Measurements from ENCODE around the gene ATXN1. TPM values are rescaled to one million over a fixed set of nuclear protein-coding genes. Genes with fewer than 3 reads are reported as not detected.

Gene ATXN1
- total and polyA plus RNA-seq, 2 donors from 2014 or later, result 4.2 to 58.2 TPM

DNA sequence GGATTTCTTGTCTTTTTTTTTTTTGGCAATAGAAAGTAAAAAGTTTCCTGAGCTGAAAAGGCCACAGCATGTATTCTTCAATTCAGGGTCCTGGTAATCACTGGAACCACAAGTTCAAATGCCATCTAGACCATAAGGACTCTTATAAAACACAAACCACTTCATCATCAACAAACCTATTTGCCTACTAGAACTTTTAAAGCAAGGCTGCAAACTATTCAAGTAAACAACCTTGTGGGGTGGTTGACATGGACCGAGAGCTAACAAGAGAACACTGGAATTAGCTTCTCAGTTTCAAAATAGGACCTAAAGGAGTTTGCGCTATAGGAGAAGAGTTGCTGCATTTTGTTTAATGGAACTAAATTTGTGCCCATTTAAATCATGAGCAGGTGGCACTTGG, 215.9 kb downstream of the ATXN1 start:
- TF ChIP-seq, protein P1, sequence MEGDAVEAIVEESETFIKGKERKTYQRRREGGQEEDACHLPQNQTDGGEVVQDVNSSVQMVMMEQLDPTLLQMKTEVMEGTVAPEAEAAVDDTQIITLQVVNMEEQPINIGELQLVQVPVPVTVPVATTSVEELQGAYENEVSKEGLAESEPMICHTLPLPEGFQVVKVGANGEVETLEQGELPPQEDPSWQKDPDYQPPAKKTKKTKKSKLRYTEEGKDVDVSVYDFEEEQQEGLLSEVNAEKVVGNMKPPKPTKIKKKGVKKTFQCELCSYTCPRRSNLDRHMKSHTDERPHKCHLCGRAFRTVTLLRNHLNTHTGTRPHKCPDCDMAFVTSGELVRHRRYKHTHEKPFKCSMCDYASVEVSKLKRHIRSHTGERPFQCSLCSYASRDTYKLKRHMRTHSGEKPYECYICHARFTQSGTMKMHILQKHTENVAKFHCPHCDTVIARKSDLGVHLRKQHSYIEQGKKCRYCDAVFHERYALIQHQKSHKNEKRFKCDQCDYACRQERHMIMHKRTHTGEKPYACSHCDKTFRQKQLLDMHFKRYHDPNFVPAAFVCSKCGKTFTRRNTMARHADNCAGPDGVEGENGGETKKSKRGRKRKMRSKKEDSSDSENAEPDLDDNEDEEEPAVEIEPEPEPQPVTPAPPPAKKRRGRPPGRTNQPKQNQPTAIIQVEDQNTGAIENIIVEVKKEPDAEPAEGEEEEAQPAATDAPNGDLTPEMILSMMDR (IDR thresholded peaks at IDR 0.05; ENCODE audit: borderline replicate concordance, extremely low read depth, insufficient read depth), result no peak
- H3K4me1 ChIP-seq (ENCODE audit: control insufficient read depth in 2 of 3, insufficient read depth in 2 of 3, low read depth in 1 of 3, low read length in 3 of 3), result peaks cover 0 to 22% (median 13%) of the 10 kb centered on the region in 3 donors
- H3K27ac ChIP-seq (ENCODE audit: low read depth in 2 of 2, low read length in 2 of 2), result no peak overlapping the region
- DNase-seq, result no peak
- H3K27me3 ChIP-seq (ENCODE audit: control insufficient read depth, insufficient read depth, low read length), result no peaks in the 10 kb centered on the region
- intact Hi-C loops (cut with DNase I), result no loop called here
- no peaks in the 10 kb centered on the region for H3K36me3 ChIP-seq (ENCODE audit: control insufficient read depth in 2 of 3, insufficient read depth in 3 of 3, low read length in 3 of 3)
- H3K9ac ChIP-seq (ENCODE audit: low read length in 3 of 3), result no peak overlapping the region
- H3K9me3 ChIP-seq (ENCODE audit: control insufficient read depth in 2 of 3, insufficient read depth in 1 of 3, low read length in 3 of 3), result no peaks in the 10 kb centered on the region
- H3K4me3 ChIP-seq (ENCODE audit: low read length in 3 of 3), result no peak overlapping the region
- FAIRE-seq, result no peak

- TF ChIP-seq, protein P1 (IDR thresholded peaks at IDR 0.05; ENCODE audit: borderline replicate concordance, extremely low read depth, insufficient read depth), result no peak
- no peak overlapping the region for H3K4me3 ChIP-seq (ENCODE audit: low read length in 3 of 3)
- intact Hi-C loops (cut with DNase I), result no loop called here
- no peaks in the 10 kb centered on the region for H3K9me3 ChIP-seq (ENCODE audit: control insufficient read depth in 2 of 3, insufficient read depth in 1 of 3, low read length in 3 of 3)
- no peaks in the 10 kb centered on the region for H3K27me3 ChIP-seq (ENCODE audit: control insufficient read depth, insufficient read depth, low read length)
- DNase-seq (no peak), FAIRE-seq (no peak)
- H3K27ac ChIP-seq (ENCODE audit: low read depth in 2 of 2, low read length in 2 of 2), result peak overlapping the region in 1 of 2 donors; percentile 54
- peaks cover 0 to 22% (median 13%) of the 10 kb centered on the region in 3 donors for H3K4me1 ChIP-seq (ENCODE audit: control insufficient read depth in 2 of 3, insufficient read depth in 2 of 3, low read depth in 1 of 3, low read length in 3 of 3)
- no peak overlapping the region for H3K9ac ChIP-seq (ENCODE audit: low read length in 3 of 3)
- no peaks in the 10 kb centered on the region for H3K36me3 ChIP-seq (ENCODE audit: control insufficient read depth in 2 of 3, insufficient read depth in 3 of 3, low read length in 3 of 3)
These were observed 216.7 kb downstream of the ATXN1 start for GRCh38 chr6:16544521-16544920.

DNA sequence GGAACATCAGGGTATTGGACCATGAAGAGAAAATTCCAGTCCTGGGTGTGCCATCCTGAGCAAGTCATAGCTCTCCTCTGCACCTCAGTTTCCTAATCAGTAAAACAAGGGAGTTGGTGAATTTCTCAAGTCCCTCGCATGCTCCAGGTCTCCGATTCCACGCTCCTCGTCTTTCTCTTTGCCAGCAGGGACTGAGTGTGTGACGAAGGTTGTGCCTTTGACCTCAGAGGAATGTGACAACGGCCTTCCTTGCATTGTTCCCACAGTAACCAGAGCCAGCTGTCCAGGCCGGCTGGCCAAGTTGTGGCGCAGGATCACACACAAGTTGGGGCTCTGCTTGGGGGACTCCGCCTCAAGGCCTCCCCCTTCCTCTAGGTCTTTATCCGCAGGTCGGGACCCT, 217.3 kb downstream of the ATXN1 start:
- TF ChIP-seq, protein P1 (IDR thresholded peaks at IDR 0.05; ENCODE audit: borderline replicate concordance, extremely low read depth, insufficient read depth), result no peak
- FAIRE-seq (no peak), DNase-seq (peak; percentile 76 to 95 (median 87))
- no peak overlapping the region for H3K9ac ChIP-seq (ENCODE audit: low read length in 3 of 3)
- no peaks in the 10 kb centered on the region for H3K9me3 ChIP-seq (ENCODE audit: control insufficient read depth in 2 of 3, insufficient read depth in 1 of 3, low read length in 3 of 3)
- no peaks in the 10 kb centered on the region for H3K27me3 ChIP-seq (ENCODE audit: control insufficient read depth, insufficient read depth, low read length)
- no peak overlapping the region for H3K4me3 ChIP-seq (ENCODE audit: low read length in 3 of 3)
- intact Hi-C loops (cut with DNase I), result no loop called here
- H3K4me1 ChIP-seq (ENCODE audit: control insufficient read depth in 2 of 3, insufficient read depth in 2 of 3, low read depth in 1 of 3, low read length in 3 of 3), result peaks cover 0 to 22% (median 13%) of the 10 kb centered on the region in 3 donors
- H3K36me3 ChIP-seq (ENCODE audit: control insufficient read depth in 2 of 3, insufficient read depth in 3 of 3, low read length in 3 of 3), result no peaks in the 10 kb centered on the region
- H3K27ac ChIP-seq (ENCODE audit: low read depth in 2 of 2, low read length in 2 of 2), result peak overlapping the region in 1 of 2 donors; percentile 54

DNA sequence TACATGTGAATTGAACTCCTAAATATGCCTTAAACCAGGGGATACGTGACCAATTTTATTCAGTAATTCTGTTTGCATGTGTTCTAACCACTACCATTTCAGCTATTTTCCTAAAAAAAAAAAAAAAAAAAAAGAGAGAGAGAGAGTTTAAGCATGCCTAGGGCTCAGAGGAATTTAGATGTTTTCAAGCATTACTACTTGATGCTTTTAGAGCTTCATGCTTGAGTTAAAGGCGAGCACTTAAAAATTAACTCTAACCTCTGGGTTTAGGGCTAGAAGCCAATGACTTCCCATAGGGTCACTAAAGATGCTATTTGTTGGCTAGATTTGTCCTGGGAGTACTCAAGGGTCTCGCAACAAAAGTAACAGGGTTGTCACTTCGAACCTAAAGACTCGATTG, 217.7 kb downstream of the ATXN1 start:
- Histone ChIP-seq H3K27ac (ENCODE audit: low read depth in 2 of 2, low read length in 2 of 2) (no peak overlapping the region), H3K4me1 (ENCODE audit: control insufficient read depth in 2 of 3, insufficient read depth in 2 of 3, low read depth in 1 of 3, low read length in 3 of 3) (peaks cover 0 to 22% (median 13%) of the 10 kb centered on the region in 3 donors), H3K27me3 (ENCODE audit: control insufficient read depth, insufficient read depth, low read length) (no peaks in the 10 kb centered on the region), H3K4me3 (ENCODE audit: low read length in 3 of 3) (no peak overlapping the region), H3K9ac (ENCODE audit: low read length in 3 of 3) (no peak overlapping the region), H3K9me3 (ENCODE audit: control insufficient read depth in 2 of 3, insufficient read depth in 1 of 3, low read length in 3 of 3) (no peaks in the 10 kb centered on the region), H3K36me3 (ENCODE audit: control insufficient read depth in 2 of 3, insufficient read depth in 3 of 3, low read length in 3 of 3) (no peaks in the 10 kb centered on the region)
- FAIRE-seq, result no peak
- intact Hi-C loops (cut with DNase I), result no loop called here
- peak in 2 of 5 donors; percentile 58 to 60 for DNase-seq
- TF ChIP-seq, protein P1 (IDR thresholded peaks at IDR 0.05; ENCODE audit: borderline replicate concordance, extremely low read depth, insufficient read depth), result no peak
